ENCODE data around the gene METRN. TPM values are rescaled to one million over a fixed set of nuclear protein-coding genes. Genes with fewer than 3 reads are reported as not detected.

Gene METRN
- total and polyA plus RNA-seq, 2 donors (not counting 1 experiment from before 2014, with no cell fraction given): 6.9 to 10.4 TPM

DNA sequence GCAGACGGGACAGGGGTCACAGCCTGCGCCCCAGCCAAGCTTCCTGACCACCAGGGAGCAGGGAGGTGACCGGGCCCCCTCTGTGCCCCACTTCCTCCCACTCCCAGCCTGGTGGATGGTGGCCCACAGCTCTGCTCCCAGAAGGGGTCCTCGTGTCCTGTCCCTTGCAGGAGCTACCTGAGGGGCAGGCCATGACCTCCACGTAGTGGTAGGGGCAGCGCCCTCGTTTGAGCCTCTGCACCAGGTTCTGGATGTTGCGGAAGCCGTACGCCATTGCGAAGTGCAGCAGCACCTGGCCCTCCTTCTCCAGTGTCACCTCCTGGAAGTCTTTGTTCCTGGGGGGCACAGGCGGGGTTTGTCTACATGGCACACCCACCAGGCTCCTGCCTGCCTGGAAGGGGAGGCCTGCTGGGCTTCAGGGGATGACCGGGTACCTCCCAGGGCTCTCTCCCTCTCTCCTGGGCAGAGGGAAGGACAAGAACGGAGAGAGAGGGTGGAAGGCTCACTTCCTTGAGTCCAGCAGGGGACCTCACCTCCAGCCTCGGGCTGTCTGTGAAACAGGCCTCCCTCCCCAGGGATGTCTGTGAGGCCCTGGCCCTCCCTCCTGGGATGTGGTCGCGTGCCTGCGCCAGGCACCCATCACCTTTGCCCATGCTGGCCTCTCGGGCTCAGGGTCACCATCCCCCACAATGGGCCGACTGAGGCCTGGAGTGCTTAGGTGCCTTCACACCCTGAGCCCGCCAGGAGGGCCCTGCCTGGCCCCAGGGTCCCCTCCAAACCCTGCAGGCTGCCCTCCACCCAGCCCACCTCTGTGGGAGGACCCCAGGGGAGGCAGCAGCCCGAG, 16.0 kb downstream of the METRN start:
- no peaks in the 10 kb centered on the region for H3K9me3 Mint-ChIP-seq (ENCODE audit: insufficient read depth)
- no peak for TF ChIP-seq EZH2 (IDR thresholded peaks at IDR 0.05; ENCODE audit: borderline replicate concordance, insufficient read depth, low read depth, low read length, poor library complexity, severe bottlenecking)
- TF ChIP-seq, protein P1, sequence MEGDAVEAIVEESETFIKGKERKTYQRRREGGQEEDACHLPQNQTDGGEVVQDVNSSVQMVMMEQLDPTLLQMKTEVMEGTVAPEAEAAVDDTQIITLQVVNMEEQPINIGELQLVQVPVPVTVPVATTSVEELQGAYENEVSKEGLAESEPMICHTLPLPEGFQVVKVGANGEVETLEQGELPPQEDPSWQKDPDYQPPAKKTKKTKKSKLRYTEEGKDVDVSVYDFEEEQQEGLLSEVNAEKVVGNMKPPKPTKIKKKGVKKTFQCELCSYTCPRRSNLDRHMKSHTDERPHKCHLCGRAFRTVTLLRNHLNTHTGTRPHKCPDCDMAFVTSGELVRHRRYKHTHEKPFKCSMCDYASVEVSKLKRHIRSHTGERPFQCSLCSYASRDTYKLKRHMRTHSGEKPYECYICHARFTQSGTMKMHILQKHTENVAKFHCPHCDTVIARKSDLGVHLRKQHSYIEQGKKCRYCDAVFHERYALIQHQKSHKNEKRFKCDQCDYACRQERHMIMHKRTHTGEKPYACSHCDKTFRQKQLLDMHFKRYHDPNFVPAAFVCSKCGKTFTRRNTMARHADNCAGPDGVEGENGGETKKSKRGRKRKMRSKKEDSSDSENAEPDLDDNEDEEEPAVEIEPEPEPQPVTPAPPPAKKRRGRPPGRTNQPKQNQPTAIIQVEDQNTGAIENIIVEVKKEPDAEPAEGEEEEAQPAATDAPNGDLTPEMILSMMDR (IDR thresholded peaks at IDR 0.05): no peak
- intact Hi-C loops (cut with micrococcal nuclease): no loop called here
- Histone ChIP-seq H3K4me2 (replicated peaks; ENCODE audit: low read depth, low read length, poor library complexity, severe bottlenecking) (no peak overlapping the region), H3K9ac (ENCODE audit: low read length) (no peak overlapping the region), H3K36me3 (replicated peaks in 1 of 2; ENCODE audit: control extremely low read depth in 1 of 2, control insufficient read depth in 1 of 2, extremely low read depth in 1 of 2, insufficient read depth in 2 of 2, low read length in 1 of 2) (peaks cover 0 to 41% of the 10 kb centered on the region in 2 experiments), H3K9me3 (ENCODE audit: control extremely low read depth in 1 of 3, control insufficient read depth in 2 of 3, insufficient read depth in 1 of 3, low read length in 2 of 3) (no peaks in the 10 kb centered on the region), H3K4me1 (ENCODE audit: control insufficient read depth in 2 of 2, insufficient read depth in 2 of 2, low read length in 2 of 2) (peaks cover 10 to 21% of the 10 kb centered on the region in 2 donors), H3K4me3 (ENCODE audit: control extremely low read depth in 1 of 5, extremely low read depth in 1 of 5, insufficient read depth in 1 of 5, low read depth in 2 of 5, low read length in 4 of 5) (no peak overlapping the region), H2AFZ (ENCODE audit: insufficient read depth, low read depth, low read length, poor library complexity, severe bottlenecking) (no peak overlapping the region), H3K79me2 (ENCODE audit: control insufficient read depth, insufficient read depth, low read length) (no peaks in the 10 kb centered on the region), H3K27ac (ENCODE audit: low read length in 2 of 2) (no peak overlapping the region), H3K27me3 (replicated peaks in 1 of 4; ENCODE audit: control extremely low read depth in 1 of 4, control insufficient read depth in 3 of 4, insufficient read depth in 4 of 4, low read length in 3 of 4) (no peaks in the 10 kb centered on the region), H4K20me1 (ENCODE audit: control insufficient read depth, insufficient read depth, low read length, poor library complexity, severe bottlenecking) (peaks cover 13% of the 10 kb centered on the region)
- POLR2A ChIA-PET: no interaction called here
- no peak overlapping the region for H3K27ac Mint-ChIP-seq
- 84% methylated on average over 19 of the region's 22 CpGs for WGBS (ENCODE audit: insufficient coverage)
- no peak overlapping the region for H3K4me3 Mint-ChIP-seq
- CTCF ChIA-PET: interaction anchor here (0.5 to 2.6 kb wide), 3 partner anchors 11 to 21 kb away, joined by 3 to 21 read pairs (median 3); no protein-coding TSS in a partner anchor
- peaks cover 9% of the 10 kb centered on the region for H3K4me1 Mint-ChIP-seq
- DNase-seq (no peak), ATAC-seq (ENCODE audit: low read depth) (no peak)
- H3K27me3 Mint-ChIP-seq: no peaks in the 10 kb centered on the region

GRCh38 chr16:732332-732731, 17.4 kb downstream of the METRN start:
- Histone ChIP-seq H3K36me3 (replicated peaks in 1 of 2; ENCODE audit: control extremely low read depth in 1 of 2, control insufficient read depth in 1 of 2, extremely low read depth in 1 of 2, insufficient read depth in 2 of 2, low read length in 1 of 2) (peaks cover 0 to 52% of the 10 kb centered on the region in 2 experiments), H3K4me3 (ENCODE audit: control extremely low read depth in 1 of 5, extremely low read depth in 1 of 5, insufficient read depth in 1 of 5, low read depth in 2 of 5, low read length in 4 of 5) (no peak overlapping the region), H3K79me2 (ENCODE audit: control insufficient read depth, insufficient read depth, low read length) (no peaks in the 10 kb centered on the region), H3K4me1 (ENCODE audit: control insufficient read depth in 2 of 2, insufficient read depth in 2 of 2, low read length in 2 of 2) (peaks cover 4 to 13% of the 10 kb centered on the region in 2 donors), H4K20me1 (ENCODE audit: control insufficient read depth, insufficient read depth, low read length, poor library complexity, severe bottlenecking) (peaks cover 7% of the 10 kb centered on the region), H3K27ac (ENCODE audit: low read length in 2 of 2) (no peak overlapping the region), H3K4me2 (replicated peaks; ENCODE audit: low read depth, low read length, poor library complexity, severe bottlenecking) (no peak overlapping the region), H2AFZ (ENCODE audit: insufficient read depth, low read depth, low read length, poor library complexity, severe bottlenecking) (no peak overlapping the region), H3K9me3 (ENCODE audit: control extremely low read depth in 1 of 3, control insufficient read depth in 2 of 3, insufficient read depth in 1 of 3, low read length in 2 of 3) (no peaks in the 10 kb centered on the region), H3K9ac (ENCODE audit: low read length) (no peak overlapping the region), H3K27me3 (replicated peaks in 1 of 4; ENCODE audit: control extremely low read depth in 1 of 4, control insufficient read depth in 3 of 4, insufficient read depth in 4 of 4, low read length in 3 of 4) (no peaks in the 10 kb centered on the region)
- no peak overlapping the region for H3K27ac Mint-ChIP-seq
- no peak for ATAC-seq (ENCODE audit: low read depth)
- POLR2A ChIA-PET: interaction anchor here (0.6 kb wide), 1 partner anchor 9 kb away, joined by 3 read pairs; no protein-coding TSS in a partner anchor
- peaks cover 2% of the 10 kb centered on the region for H3K4me1 Mint-ChIP-seq
- 98% methylated on average over 12 of the region's 12 CpGs for WGBS (ENCODE audit: insufficient coverage)
- no peaks in the 10 kb centered on the region for H3K9me3 Mint-ChIP-seq (ENCODE audit: insufficient read depth)
- no peak for TF ChIP-seq EZH2 (IDR thresholded peaks at IDR 0.05; ENCODE audit: borderline replicate concordance, insufficient read depth, low read depth, low read length, poor library complexity, severe bottlenecking)
- TF ChIP-seq, protein P1 (IDR thresholded peaks at IDR 0.05): no peak
- DNase-seq: no peak
- CTCF ChIA-PET: interaction anchor here (1.2 to 2.6 kb wide), 3 partner anchors 8 to 22 kb away, joined by 3 to 21 read pairs (median 3); partner anchors contain the start of gene CIAO3
- no peak overlapping the region for H3K4me3 Mint-ChIP-seq
- intact Hi-C loops (cut with micrococcal nuclease): no loop called here
- no peaks in the 10 kb centered on the region for H3K27me3 Mint-ChIP-seq
